Skeletal muscle satellite cell (primary cell): ENCODE measurements around the gene CTXN2. TPM values are rescaled to one million over a fixed set of nuclear protein-coding genes. Genes with fewer than 3 reads are reported as not detected.

Source experiments
- H3K27me3 ChIP-seq: 2 replicates; pipeline ENCODE4 v1.7.0; 2013; ENCODE audit warnings: low read length; ENCODE audit not compliant: control insufficient read depth, insufficient read depth
- H3K36me3 ChIP-seq: 2 replicates; pipeline ENCODE4 v1.7.0; 2013; ENCODE audit warnings: mild to moderate bottlenecking, control low read depth, low read length; ENCODE audit not compliant: insufficient read depth
- H3K4me1 ChIP-seq: 2 replicates; pipeline ENCODE4 v1.7.0; 2013; ENCODE audit warnings: low read length; ENCODE audit not compliant: control insufficient read depth, insufficient read depth
- H3K4me2 ChIP-seq: 2 replicates; pipeline ENCODE4 v1.7.0; 2013; ENCODE audit warnings: mild to moderate bottlenecking, low read length
- H3K4me3 ChIP-seq: 2 replicates; pipeline ENCODE4 v1.7.0; 2013; ENCODE audit warnings: low read length
- H3K9ac ChIP-seq: 2 replicates; pipeline ENCODE4 v1.7.0; 2013; ENCODE audit warnings: mild to moderate bottlenecking, low read depth, low read length, moderate library complexity
- H3K9me3 ChIP-seq: replicated peaks from 2 replicates; pipeline ENCODE4 v1.7.0; 2013; ENCODE audit warnings: mild to moderate bottlenecking, control low read depth, low read length
- total RNA-seq: library from RNA; depleted of rRNA; stranded (reverse); fragments of >200 nt; gene quantifications from 2 replicates; pipeline ENCODE4 v1.2.3, GENCODE V29; 2012; rRNA removed

Gene CTXN2
- not detected in 2 replicates for total RNA-seq

- Histone ChIP-seq H3K4me3 (no peak within 1 kb of the TSS), H3K9ac (no peak within 1 kb of the TSS), H3K36me3 (no peaks in the 10 kb centered on the region), H3K27me3 (peaks cover 10% of the 10 kb centered on the region), H3K4me1 (no peaks in the 10 kb centered on the region), H3K4me2 (peak within 1 kb of the TSS; percentile 54), H3K9me3 (no peaks in the 10 kb centered on the region)
Observed at GRCh38 chr15:48191574-48192225, at the start of gene CTXN2. TSS of gene CTXN2 (plus strand) at chr15:48191665. CDS start at chr15:48201301, 9,636 bp downstream.

DNA sequence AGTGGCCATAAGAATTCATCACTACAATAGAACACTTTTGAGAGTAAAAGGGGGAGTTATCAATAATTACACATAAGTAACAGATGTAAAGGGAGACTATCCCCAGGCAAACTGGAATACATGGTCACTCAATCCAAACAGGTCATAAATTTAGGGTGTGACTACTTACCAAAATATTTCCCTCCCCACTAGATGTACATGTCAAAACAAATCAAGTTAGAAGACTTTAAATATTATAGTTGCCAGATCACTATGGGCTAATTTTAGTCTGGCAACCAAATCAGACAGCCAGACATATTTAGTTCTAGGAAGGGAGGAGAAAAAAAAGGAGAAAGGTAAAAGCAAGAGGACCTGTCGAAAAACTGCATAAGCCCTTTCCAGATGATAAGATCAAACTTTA is 47.6 kb upstream of the CTXN2 start:
- no peaks in the 10 kb centered on the region for H3K36me3 ChIP-seq
- H3K4me3 ChIP-seq: no peak overlapping the region

DNA sequence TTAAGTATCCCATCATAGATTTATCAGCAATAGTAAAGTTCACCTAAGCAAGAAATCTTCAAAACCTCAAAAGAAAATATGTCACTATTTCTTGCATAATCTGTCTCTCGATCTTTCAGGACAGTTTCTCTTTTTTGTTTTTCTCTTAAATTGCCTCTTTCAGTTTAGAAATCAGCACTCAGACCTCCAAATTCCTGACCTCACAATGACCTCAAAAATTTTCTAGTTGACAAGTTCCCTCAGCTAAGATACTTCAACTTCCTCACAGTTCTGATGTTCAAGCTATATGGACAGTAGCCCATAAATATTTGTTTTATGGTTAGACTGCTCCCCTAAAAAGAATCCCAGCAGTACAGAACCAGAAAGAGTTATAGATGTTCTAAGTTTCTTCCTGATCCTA is 46.6 kb upstream of the CTXN2 start:
- Histone ChIP-seq H3K9me3 (no peaks in the 10 kb centered on the region), H3K4me1 (peaks cover 35% of the 10 kb centered on the region), H3K27me3 (no peaks in the 10 kb centered on the region), H3K9ac (peak overlapping the region; percentile 25), H3K36me3 (no peaks in the 10 kb centered on the region), H3K4me2 (peak overlapping the region; percentile 70), H3K4me3 (peak overlapping the region; percentile 33)

More for the DNA sequence above, 47.6 kb upstream of the CTXN2 start:
- H3K27me3 ChIP-seq: no peaks in the 10 kb centered on the region
- H3K9ac ChIP-seq: no peak overlapping the region
- no peaks in the 10 kb centered on the region for H3K9me3 ChIP-seq
- peaks cover 30% of the 10 kb centered on the region for H3K4me1 ChIP-seq
- H3K4me2 ChIP-seq: peak overlapping the region; percentile 70

DNA sequence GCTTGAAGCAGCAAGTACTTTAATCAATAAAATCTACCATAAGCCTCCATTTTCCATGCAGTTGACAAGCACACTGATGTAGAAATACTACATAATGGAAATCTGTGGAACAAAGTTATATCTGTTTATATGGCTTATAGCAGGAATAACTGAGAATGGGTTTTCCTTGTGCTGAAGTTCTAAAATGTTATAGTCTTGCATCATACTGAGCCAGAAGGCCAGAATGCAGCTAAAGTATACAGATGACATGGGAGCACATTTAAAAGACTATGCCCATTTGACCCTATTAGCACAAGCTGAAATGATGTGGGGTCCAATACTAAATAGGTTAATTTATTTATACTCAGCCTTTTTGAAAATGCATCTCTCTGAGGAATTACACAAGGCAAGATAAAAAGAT is 45.5 kb upstream of the CTXN2 start:
- Histone ChIP-seq H3K4me2 (no peak overlapping the region), H3K9me3 (no peaks in the 10 kb centered on the region), H3K27me3 (no peaks in the 10 kb centered on the region), H3K4me3 (no peak overlapping the region), H3K36me3 (no peaks in the 10 kb centered on the region), H3K4me1 (peaks cover 43% of the 10 kb centered on the region), H3K9ac (no peak overlapping the region)

DNA sequence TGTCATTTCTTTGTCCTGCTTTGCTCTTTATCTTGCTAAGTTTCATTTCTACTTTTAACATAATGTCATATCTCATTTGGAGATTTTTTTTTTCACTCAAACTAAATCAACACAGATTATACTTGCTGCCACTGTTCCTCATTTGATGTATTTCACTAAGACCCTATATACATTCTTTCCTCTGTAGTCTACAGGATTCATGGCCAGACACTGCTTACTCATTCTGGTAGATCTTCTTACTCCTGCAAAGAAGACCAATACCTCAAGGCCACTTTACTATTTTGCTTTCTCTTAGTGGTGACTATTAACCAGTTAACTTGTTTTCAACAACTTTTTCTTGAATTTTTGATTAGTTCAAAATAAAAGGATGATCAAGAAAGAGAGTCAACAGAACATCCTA is 44.1 kb upstream of the CTXN2 start:
- Histone ChIP-seq H3K9ac (no peak overlapping the region), H3K27me3 (no peaks in the 10 kb centered on the region), H3K4me2 (no peak overlapping the region), H3K9me3 (no peaks in the 10 kb centered on the region), H3K36me3 (no peaks in the 10 kb centered on the region), H3K4me1 (peaks cover 43% of the 10 kb centered on the region), H3K4me3 (no peak overlapping the region)

- H3K36me3 ChIP-seq: no peaks in the 10 kb centered on the region
Observed at GRCh38 chr15:48149858-48150257, 41.6 kb upstream of the CTXN2 start.

DNA sequence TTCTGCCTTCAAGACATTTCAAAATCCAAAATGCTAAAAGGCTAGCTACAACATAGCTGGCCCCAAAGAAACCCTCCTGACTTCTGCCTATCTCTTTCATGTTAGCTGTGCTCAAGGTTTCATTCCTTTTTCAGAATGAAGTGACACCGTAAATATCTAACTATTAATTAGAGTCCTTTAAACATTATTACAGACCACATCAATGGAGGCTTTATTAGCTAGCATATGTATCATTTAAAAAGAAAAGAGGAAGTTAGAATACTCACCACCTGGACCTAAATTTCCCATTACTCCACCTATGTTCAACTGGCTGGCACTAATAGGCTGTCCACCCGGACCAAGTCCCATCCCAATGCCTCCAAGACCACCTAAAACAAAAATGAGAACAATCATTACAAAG is 37.9 kb upstream of the CTXN2 start:
- Histone ChIP-seq H3K4me2 (no peak overlapping the region), H3K4me3 (no peak overlapping the region), H3K27me3 (no peaks in the 10 kb centered on the region), H3K36me3 (no peaks in the 10 kb centered on the region), H3K9ac (no peak overlapping the region), H3K4me1 (peaks cover 13% of the 10 kb centered on the region), H3K9me3 (no peaks in the 10 kb centered on the region)

More at GRCh38 chr15:48149858-48150257, 41.6 kb upstream of the CTXN2 start:
- peaks cover 27% of the 10 kb centered on the region for H3K4me1 ChIP-seq
- no peaks in the 10 kb centered on the region for H3K27me3 ChIP-seq
- H3K9me3 ChIP-seq: no peaks in the 10 kb centered on the region
- peak overlapping the region; percentile 9 for H3K4me2 ChIP-seq
- H3K4me3 ChIP-seq: no peak overlapping the region
- H3K9ac ChIP-seq: peak overlapping the region; percentile 3

GRCh38 chr15:48168616-48169015 is 22.8 kb upstream of the CTXN2 start:
- H3K4me3 ChIP-seq: no peak overlapping the region
- no peaks in the 10 kb centered on the region for H3K9me3 ChIP-seq
- H3K4me1 ChIP-seq: no peaks in the 10 kb centered on the region
- H3K4me2 ChIP-seq: no peak overlapping the region
- H3K36me3 ChIP-seq: no peaks in the 10 kb centered on the region
- H3K27me3 ChIP-seq: no peaks in the 10 kb centered on the region
- no peak overlapping the region for H3K9ac ChIP-seq

GRCh38 chr15:48170981-48171380 is 20.5 kb upstream of the CTXN2 start:
- H3K4me1 ChIP-seq: no peaks in the 10 kb centered on the region

GRCh38 chr15:48175126-48175525 is 16.3 kb upstream of the CTXN2 start:
- no peaks in the 10 kb centered on the region for H3K4me1 ChIP-seq
- H3K4me3 ChIP-seq: no peak overlapping the region
- no peaks in the 10 kb centered on the region for H3K36me3 ChIP-seq
- H3K27me3 ChIP-seq: no peaks in the 10 kb centered on the region
- H3K9ac ChIP-seq: no peak overlapping the region
- no peak overlapping the region for H3K4me2 ChIP-seq
- H3K9me3 ChIP-seq: no peaks in the 10 kb centered on the region

More at GRCh38 chr15:48170981-48171380, 20.5 kb upstream of the CTXN2 start:
- no peaks in the 10 kb centered on the region for H3K27me3 ChIP-seq
- no peaks in the 10 kb centered on the region for H3K36me3 ChIP-seq
- no peak overlapping the region for H3K4me2 ChIP-seq
- no peaks in the 10 kb centered on the region for H3K9me3 ChIP-seq
- H3K9ac ChIP-seq: no peak overlapping the region
- H3K4me3 ChIP-seq: no peak overlapping the region

DNA sequence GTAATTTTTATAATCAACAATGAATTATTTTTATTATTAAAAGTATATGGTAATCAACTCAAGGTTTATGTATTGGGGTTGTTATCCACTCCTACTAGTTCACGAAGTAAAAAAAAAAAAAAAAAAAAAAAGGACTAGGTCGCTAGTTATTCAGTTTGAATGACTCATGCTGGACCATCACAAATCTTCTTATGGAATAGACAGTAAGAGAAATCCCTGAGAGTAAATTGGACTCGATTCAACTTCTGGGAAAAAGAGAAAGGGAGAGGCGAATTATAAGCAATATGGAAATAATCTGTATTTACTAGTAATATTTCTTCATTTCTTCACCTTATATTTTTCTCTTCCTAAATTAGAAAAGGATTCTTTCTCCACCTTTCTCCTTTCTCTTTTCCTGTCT is 15.4 kb upstream of the CTXN2 start:
- Histone ChIP-seq H3K9ac (no peak overlapping the region), H3K36me3 (no peaks in the 10 kb centered on the region), H3K4me3 (no peak overlapping the region), H3K27me3 (no peaks in the 10 kb centered on the region), H3K4me2 (no peak overlapping the region), H3K9me3 (no peaks in the 10 kb centered on the region), H3K4me1 (no peaks in the 10 kb centered on the region)

DNA sequence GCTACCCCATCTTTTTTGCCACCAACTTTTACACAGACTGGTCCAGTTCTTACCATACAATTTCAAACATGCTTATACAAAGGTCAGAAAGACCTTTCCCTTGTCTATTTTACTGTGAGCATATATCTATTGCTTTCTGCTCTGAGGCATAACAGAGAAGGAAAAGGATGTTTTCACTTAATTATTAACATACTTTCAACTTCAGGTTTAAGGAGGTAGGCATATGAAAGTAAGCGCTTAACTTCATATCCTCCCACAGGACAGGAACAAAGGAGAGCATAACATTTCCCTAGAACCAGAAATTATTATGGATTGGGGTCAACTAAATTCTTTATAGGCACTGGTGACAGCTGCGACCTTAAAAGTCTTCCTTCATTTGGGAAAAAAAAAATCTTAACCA is 14.5 kb upstream of the CTXN2 start:
- H3K27me3 ChIP-seq: peaks cover 1% of the 10 kb centered on the region
- H3K9ac ChIP-seq: peak overlapping the region; percentile 82
- no peaks in the 10 kb centered on the region for H3K4me1 ChIP-seq
- H3K4me2 ChIP-seq: peak overlapping the region; percentile 96
- H3K36me3 ChIP-seq: no peaks in the 10 kb centered on the region
- H3K4me3 ChIP-seq: peak overlapping the region; percentile 90
- H3K9me3 ChIP-seq: no peaks in the 10 kb centered on the region
